GM21825 (cell line): ENCODE measurements around the gene ACTR2.
A peak's percentile ranks its signal among the peaks of the same experiment; 100 is the strongest.
"Not testable (repeated sequence)": the region's sequence is repeated elsewhere in the genome, so short reads cannot be mapped to it uniquely, and the experiment has no call there.

ENCODE experiments used
- ATAC-seq: cut with Tn5 transposase; IDR thresholded peaks from one replicate; pipeline ENCODE4 v1.9.1; 2021; ENCODE audit warnings: mild to moderate bottlenecking, moderate library complexity; ENCODE audit not compliant: unreplicated experiment

The ACTR2 gene

GRCh38 chr2:65309699-65310098 is 82.1 kb downstream of the ACTR2 start:
- no peak for ATAC-seq

GRCh38 chr2:65311049-65311448 is 83.4 kb downstream of the ACTR2 start:
- no peak for ATAC-seq

- no peak for ATAC-seq
Measured at GRCh38 chr2:65311596-65311995, 84.0 kb downstream of the ACTR2 start.

- ATAC-seq, result no peak
Measured at GRCh38 chr2:65313126-65313953, 85.7 kb downstream of the ACTR2 start.

- ATAC-seq, result no peak
Measured at GRCh38 chr2:65313954-65314256, 86.3 kb downstream of the ACTR2 start.

- no peak for ATAC-seq
Measured at GRCh38 chr2:65314801-65315441, 87.3 kb downstream of the ACTR2 start.

GRCh38 chr2:65316072-65316471 is 88.4 kb downstream of the ACTR2 start:
- no peak for ATAC-seq

- not testable (repeated sequence) for ATAC-seq
Measured at GRCh38 chr2:65317351-65317750, 89.7 kb downstream of the ACTR2 start.

- no peak for ATAC-seq
Measured at GRCh38 chr2:65317841-65318240, 90.2 kb downstream of the ACTR2 start.

- ATAC-seq, result no peak
Measured at GRCh38 chr2:65319072-65319673, 91.5 kb downstream of the ACTR2 start.

- ATAC-seq, result no peak
Measured at GRCh38 chr2:65319674-65320041, 92.0 kb downstream of the ACTR2 start.

- ATAC-seq, result peak; percentile 51
Measured at GRCh38 chr2:65320042-65320725, 92.6 kb downstream of the ACTR2 start.
